Skeletal muscle satellite cell (primary cell): ENCODE measurements around the gene CCL8.

Experiments used
- H3K27me3 ChIP-seq: 2 replicates; pipeline ENCODE4 v1.7.0; 2013; ENCODE audit warnings: low read length; ENCODE audit not compliant: control insufficient read depth, insufficient read depth
- H3K36me3 ChIP-seq: 2 replicates; pipeline ENCODE4 v1.7.0; 2013; ENCODE audit warnings: mild to moderate bottlenecking, control low read depth, low read length; ENCODE audit not compliant: insufficient read depth
- H3K4me1 ChIP-seq: 2 replicates; pipeline ENCODE4 v1.7.0; 2013; ENCODE audit warnings: low read length; ENCODE audit not compliant: control insufficient read depth, insufficient read depth
- H3K4me2 ChIP-seq: 2 replicates; pipeline ENCODE4 v1.7.0; 2013; ENCODE audit warnings: mild to moderate bottlenecking, low read length
- H3K4me3 ChIP-seq: 2 replicates; pipeline ENCODE4 v1.7.0; 2013; ENCODE audit warnings: low read length
- H3K9ac ChIP-seq: 2 replicates; pipeline ENCODE4 v1.7.0; 2013; ENCODE audit warnings: mild to moderate bottlenecking, low read depth, low read length, moderate library complexity
- H3K9me3 ChIP-seq: replicated peaks from 2 replicates; pipeline ENCODE4 v1.7.0; 2013; ENCODE audit warnings: mild to moderate bottlenecking, control low read depth, low read length

The CCL8 gene

GRCh38 chr17:34368196-34368945, 49.1 kb downstream of the CCL8 start:
- Histone ChIP-seq H3K9me3 (no peaks in the 10 kb centered on the region), H3K27me3 (no peaks in the 10 kb centered on the region), H3K4me1 (no peaks in the 10 kb centered on the region), H3K9ac (no peak overlapping the region), H3K4me3 (no peak overlapping the region), H3K36me3 (no peaks in the 10 kb centered on the region), H3K4me2 (no peak overlapping the region)

GRCh38 chr17:34368946-34369500, 49.8 kb downstream of the CCL8 start:
- no peaks in the 10 kb centered on the region for H3K36me3 ChIP-seq
- no peak overlapping the region for H3K4me3 ChIP-seq
- H3K4me2 ChIP-seq = no peak overlapping the region
- H3K4me1 ChIP-seq = no peaks in the 10 kb centered on the region
- H3K27me3 ChIP-seq = no peaks in the 10 kb centered on the region
- no peak overlapping the region for H3K9ac ChIP-seq
- H3K9me3 ChIP-seq = no peaks in the 10 kb centered on the region

GRCh38 chr17:34369571-34369970, 50.3 kb downstream of the CCL8 start:
- no peak overlapping the region for H3K4me3 ChIP-seq
- H3K4me2 ChIP-seq = no peak overlapping the region
- H3K9ac ChIP-seq = no peak overlapping the region
- no peaks in the 10 kb centered on the region for H3K36me3 ChIP-seq
- H3K4me1 ChIP-seq = no peaks in the 10 kb centered on the region
- no peaks in the 10 kb centered on the region for H3K9me3 ChIP-seq
- H3K27me3 ChIP-seq = no peaks in the 10 kb centered on the region

GRCh38 chr17:34370376-34370996, 51.3 kb downstream of the CCL8 start:
- Histone ChIP-seq H3K36me3 (no peaks in the 10 kb centered on the region), H3K9me3 (no peaks in the 10 kb centered on the region), H3K4me1 (no peaks in the 10 kb centered on the region), H3K27me3 (no peaks in the 10 kb centered on the region), H3K4me2 (no peak overlapping the region), H3K9ac (no peak overlapping the region), H3K4me3 (no peak overlapping the region)

GRCh38 chr17:34370997-34371395, 51.8 kb downstream of the CCL8 start:
- Histone ChIP-seq H3K9me3 (no peaks in the 10 kb centered on the region), H3K4me3 (no peak overlapping the region), H3K4me2 (no peak overlapping the region), H3K27me3 (no peaks in the 10 kb centered on the region), H3K9ac (no peak overlapping the region), H3K36me3 (no peaks in the 10 kb centered on the region), H3K4me1 (no peaks in the 10 kb centered on the region)
